ENCODE data around the gene TNF. TPM values are rescaled to one million over a fixed set of nuclear protein-coding genes. Genes with fewer than 3 reads are reported as not detected.

TNF gene
- total and polyA plus RNA-seq, 2 of the 13 experiments (the other 11 are each of a cell fraction or from before 2014, with no cell fraction given) = not detected

- TF ChIP-seq EP300 (IDR thresholded peaks at IDR 0.05; ENCODE audit: low read depth in 2 of 2, low read length in 2 of 2) (no peak), EP300 (CRISPR knock-in tag; IDR thresholded peaks at IDR 0.05; ENCODE audit: borderline replicate concordance) (no peak), TARDBP (CRISPR knock-in tag; IDR thresholded peaks at IDR 0.05) (no peak), ZNF737 (CRISPR knock-in tag; IDR thresholded peaks at IDR 0.05; ENCODE audit: borderline replicate concordance) (no peak), GLMP (CRISPR knock-in tag; IDR thresholded peaks at IDR 0.05; ENCODE audit: borderline replicate concordance) (no peak), ZNF589 (CRISPR knock-in tag; conservative IDR thresholded peaks at IDR 0.05) (no peak), TCF12 (IDR thresholded peaks at IDR 0.05) (no peak), TCF12 (CRISPR knock-in tag; IDR thresholded peaks at IDR 0.05) (no peak), MAZ (IDR thresholded peaks at IDR 0.05; ENCODE audit: borderline replicate concordance, low read depth, low read length) (no peak), MAZ (CRISPR knock-in tag; IDR thresholded peaks at IDR 0.05; ENCODE audit: low read depth) (no peak), RAD21 (CRISPR knock-in tag; IDR thresholded peaks at IDR 0.05) (peak; percentile 45; the same call in 1 of the 2 replicates), TBP (CRISPR knock-in tag; IDR thresholded peaks at IDR 0.05) (no peak), PAXIP1 (CRISPR knock-in tag; conservative IDR thresholded peaks at IDR 0.05) (no peak), ZMYM4 (CRISPR knock-in tag; IDR thresholded peaks at IDR 0.05) (no peak), ZNF550 (CRISPR knock-in tag; IDR thresholded peaks at IDR 0.05; ENCODE audit: borderline replicate concordance) (no peak), ZNF646 (CRISPR knock-in tag; IDR thresholded peaks at IDR 0.05) (no peak), DZIP1 (CRISPR knock-in tag; IDR thresholded peaks at IDR 0.05) (no peak)
Observed at GRCh38 chr6:31597006-31597405, 21.6 kb downstream of the TNF start (continued).
